Measurements from ENCODE around the gene GFPT2. TPM values are rescaled to one million over a fixed set of nuclear protein-coding genes. Genes with fewer than 3 reads are reported as not detected.

The GFPT2 gene
- total and polyA plus RNA-seq, 9 of the 15 experiments (the other 6 are each of a cell fraction or from before 2014, with no cell fraction given), result 0.07 to 0.14 (median 0.08) TPM; not detected in 6

- TF ChIP-seq POLR2G (IDR thresholded peaks at IDR 0.05; ENCODE audit: low read depth, low read length), result no peak
- peak; percentile 59; the same call in 1 of the 2 replicates for TF ChIP-seq RAD51 (IDR thresholded peaks at IDR 0.05; ENCODE audit: borderline replicate concordance, low read depth)
- no peak for TF ChIP-seq LEF1 (IDR thresholded peaks at IDR 0.05)
- no peak for TF ChIP-seq PATZ1 (CRISPR knock-in tag; IDR thresholded peaks at IDR 0.05; ENCODE audit: borderline replicate concordance)
- TF ChIP-seq VEZF1 (CRISPR knock-in tag; IDR thresholded peaks at IDR 0.05), result no peak
- no peak for TF ChIP-seq NR2C2 (CRISPR knock-in tag; IDR thresholded peaks at IDR 0.05)
- no peak for TF ChIP-seq NR2C2 (tag; IDR thresholded peaks at IDR 0.05)
- TF ChIP-seq ILK (tag; IDR thresholded peaks at IDR 0.05; ENCODE audit: borderline replicate concordance, low read depth), result no peak
- no peak for TF ChIP-seq XRCC3 (IDR thresholded peaks at IDR 0.05)
- TF ChIP-seq KLF16 (IDR thresholded peaks at IDR 0.05), result peak; percentile 43; the same call in 1 of the 2 replicates
- TF ChIP-seq MNT (conservative IDR thresholded peaks at IDR 0.05), result 0 out of 4 replicates have a peak, but pooled peaks of 1 of the 2 experiments have one; percentile 17
- TF ChIP-seq USF2 (CRISPR knock-in tag; IDR thresholded peaks at IDR 0.05), result peak; percentile 74
- no peak for TF ChIP-seq TRIM24 (IDR thresholded peaks at IDR 0.05)
- TF ChIP-seq ZSCAN29 (IDR thresholded peaks at IDR 0.05), result no peak
- no peak for TF ChIP-seq ZNF408 (CRISPR knock-in tag; IDR thresholded peaks at IDR 0.05; ENCODE audit: low read depth)
- no peak for TF ChIP-seq SMARCE1 (IDR thresholded peaks at IDR 0.05)
- TF ChIP-seq ZNF140 (CRISPR knock-in tag; IDR thresholded peaks at IDR 0.05), result no peak
- TF ChIP-seq USF1 (CRISPR knock-in tag; IDR thresholded peaks at IDR 0.05), result peak; percentile 81
- peak; percentile 51 for TF ChIP-seq NFIC (IDR thresholded peaks at IDR 0.05)
- TF ChIP-seq E2F6 (IDR thresholded peaks at IDR 0.05; ENCODE audit: borderline replicate concordance in 1 of 2, extremely low read depth in 1 of 2, insufficient read depth in 1 of 2, insufficient read length in 1 of 2, low read depth in 1 of 2, low read length in 1 of 2, poor library complexity in 1 of 2, severe bottlenecking in 1 of 2), result peak in 1 of 2 experiments; percentile 15
- TF ChIP-seq RBM25 (IDR thresholded peaks at IDR 0.05; ENCODE audit: low read depth, low read length, severe bottlenecking), result no peak
- TF ChIP-seq CC2D1A (IDR thresholded peaks at IDR 0.05), result 0 out of 2 replicates have a peak, but pooled peaks have one; percentile 16
Measured at GRCh38 chr5:180315762-180316212, 37.3 kb downstream of the GFPT2 start (continued).

All from K562 (cell line).